OCI-LY3 (cell line): ENCODE data around the gene PXK.

Source experiments
- H2AFZ ChIP-seq: fragments of 200-600, 300-600 bp; shearing (Covaris generic); 2 replicates; pipeline ENCODE4 v1.6.0; 2014; ENCODE audit warnings: antibody characterized with exemption, low read depth, low read length
- H3K27ac ChIP-seq: fragments of 200-600, 300-600 bp; sonication (generic); 2 replicates; pipeline ENCODE4 v1.5.1; 2014; ENCODE audit warnings: mild to moderate bottlenecking, low read length, moderate library complexity, mixed read lengths
- H3K27me3 ChIP-seq: fragments of 200-600, 300-600 bp; sonication (generic); 2 replicates; pipeline ENCODE4 v1.6.1; 2014; ENCODE audit warnings: low read depth, low read length, mixed read lengths
- H3K36me3 ChIP-seq: fragments of 200-600, 300-600 bp; sonication (generic); replicated peaks from 2 replicates; pipeline ENCODE3; 2014; ENCODE audit warnings: low read depth, low read length, mixed read lengths
- H3K4me1 ChIP-seq: fragments of 300-600, 200-600 bp; sonication (generic); 2 replicates; pipeline ENCODE4 v1.6.1; 2014; ENCODE audit warnings: low read length, mixed read lengths
- H3K4me2 ChIP-seq: fragments of 200-600, 300-600 bp; sonication (generic); 2 replicates; pipeline ENCODE4 v1.6.1; 2014; ENCODE audit warnings: low read length, mixed read lengths
- H3K4me3 ChIP-seq: fragments of 300-600, 200-600 bp; sonication (generic); 2 replicates; pipeline ENCODE4 v1.5.1; 2014; ENCODE audit warnings: antibody characterized with exemption, mild to moderate bottlenecking, low read length, moderate library complexity
- H3K79me2 ChIP-seq: fragments of 300-600, 200-600 bp; shearing (Covaris generic); 2 replicates; pipeline ENCODE4 v1.6.1; 2014; ENCODE audit warnings: mild to moderate bottlenecking, low read length, mixed read lengths
- H3K9ac ChIP-seq: fragments of 300-600, 200-600 bp; shearing (Covaris generic); 2 replicates; pipeline ENCODE4 v1.6.0; 2014; ENCODE audit warnings: mild to moderate bottlenecking, low read length, moderate library complexity
- H3K9me3 ChIP-seq: fragments of 200-600, 300-600 bp; shearing (Covaris generic); 2 replicates; pipeline ENCODE4 v1.6.1; 2014; ENCODE audit warnings: low read length, mixed read lengths; ENCODE audit not compliant: insufficient read depth
- H4K20me1 ChIP-seq: fragments of 200-600, 300-600 bp; sonication (generic); 2 replicates; pipeline ENCODE4 v1.6.1; 2016; ENCODE audit warnings: low read length, mixed read lengths; ENCODE audit not compliant: insufficient read depth
- CTCF ChIP-seq: fragments of 200-600, 300-600 bp; sonication (generic); IDR thresholded peaks from 2 replicates; pipeline ENCODE4 v1.5.1; 2014; ENCODE audit warnings: antibody characterized with exemption, low read length, low read depth
- EZH2phosphoT487 ChIP-seq: fragments of 200-600 bp; shearing (Covaris generic); IDR thresholded peaks from 2 replicates; pipeline ENCODE4 v1.6.1; 2018; ENCODE audit warnings: antibody characterized with exemption, mixed run types, low read depth

Gene PXK

GRCh38 chr3:58369876-58370275 is 37.2 kb downstream of the PXK start:
- Histone ChIP-seq H3K36me3 (no peaks in the 10 kb centered on the region), H3K4me2 (no peak overlapping the region), H3K79me2 (no peaks in the 10 kb centered on the region), H3K27me3 (no peaks in the 10 kb centered on the region), H3K4me3 (no peak overlapping the region), H2AFZ (no peak overlapping the region), H3K9me3 (no peaks in the 10 kb centered on the region), H4K20me1 (no peaks in the 10 kb centered on the region), H3K9ac (no peak overlapping the region), H3K27ac (no peak overlapping the region), H3K4me1 (no peaks in the 10 kb centered on the region)
- TF ChIP-seq CTCF, result no peak
- no peak for TF ChIP-seq EZH2phosphoT487

- Histone ChIP-seq H2AFZ (no peak overlapping the region), H3K27ac (no peak overlapping the region), H3K9ac (no peak overlapping the region), H3K36me3 (no peaks in the 10 kb centered on the region), H4K20me1 (no peaks in the 10 kb centered on the region), H3K4me2 (no peak overlapping the region), H3K79me2 (no peaks in the 10 kb centered on the region), H3K9me3 (no peaks in the 10 kb centered on the region), H3K27me3 (no peaks in the 10 kb centered on the region), H3K4me1 (no peaks in the 10 kb centered on the region), H3K4me3 (no peak overlapping the region)
- TF ChIP-seq EZH2phosphoT487 (no peak), CTCF (no peak)
Measured at GRCh38 chr3:58370407-58370806, 37.7 kb downstream of the PXK start.

- no peak overlapping the region for H3K4me2 ChIP-seq
- no peak overlapping the region for H3K9ac ChIP-seq
- H3K9me3 ChIP-seq, result no peaks in the 10 kb centered on the region
- TF ChIP-seq CTCF (no peak), EZH2phosphoT487 (no peak)
- H3K4me3 ChIP-seq, result no peak overlapping the region
- no peaks in the 10 kb centered on the region for H3K27me3 ChIP-seq
- no peaks in the 10 kb centered on the region for H3K36me3 ChIP-seq
- H3K79me2 ChIP-seq, result no peaks in the 10 kb centered on the region
- no peak overlapping the region for H3K27ac ChIP-seq
- H4K20me1 ChIP-seq, result no peaks in the 10 kb centered on the region
- H3K4me1 ChIP-seq, result no peaks in the 10 kb centered on the region
- no peak overlapping the region for H2AFZ ChIP-seq
Measured at GRCh38 chr3:58371754-58372153, 39.1 kb downstream of the PXK start.

- no peak overlapping the region for H3K4me3 ChIP-seq
- H3K4me1 ChIP-seq, result no peaks in the 10 kb centered on the region
- H3K27me3 ChIP-seq, result no peaks in the 10 kb centered on the region
- H3K9ac ChIP-seq, result no peak overlapping the region
- no peak overlapping the region for H3K27ac ChIP-seq
- no peaks in the 10 kb centered on the region for H3K36me3 ChIP-seq
- no peak overlapping the region for H3K4me2 ChIP-seq
- H2AFZ ChIP-seq, result no peak overlapping the region
- H4K20me1 ChIP-seq, result no peaks in the 10 kb centered on the region
- TF ChIP-seq CTCF (no peak), EZH2phosphoT487 (no peak)
- H3K9me3 ChIP-seq, result no peaks in the 10 kb centered on the region
- no peaks in the 10 kb centered on the region for H3K79me2 ChIP-seq
Measured at GRCh38 chr3:58375254-58375653, 42.6 kb downstream of the PXK start.
